ENCODE data around the gene CDIP1.

DNA sequence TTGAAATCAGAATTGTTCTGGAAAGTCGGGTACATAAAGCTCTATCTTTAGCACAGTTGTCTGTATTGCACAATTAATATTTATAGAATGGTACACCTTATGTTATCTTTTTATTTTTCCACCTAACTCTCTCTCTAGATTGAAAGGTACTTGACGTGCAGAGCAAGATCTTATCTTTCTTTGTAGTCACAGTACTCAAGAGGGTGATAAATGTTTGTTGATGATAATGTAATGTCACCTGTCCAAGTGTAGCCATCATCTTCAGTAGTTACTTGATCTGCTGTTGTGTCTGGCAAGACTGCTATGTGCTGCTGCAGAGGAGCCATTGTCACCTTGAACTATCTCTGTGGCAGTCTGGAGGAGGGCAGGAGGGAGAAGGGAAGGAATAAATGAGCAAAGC lies 57.0 kb downstream of the CDIP1 start:
- TF ChIP-seq CTCF (IDR thresholded peaks at IDR 0.05) (no peak), POLR2A (IDR thresholded peaks at IDR 0.05) (no peak)

Measured in body of pancreas (tissue), 4 donors.